Bronchial epithelial cell (primary cell): ENCODE measurements around the gene ZNF610. TPM values are rescaled to one million over a fixed set of nuclear protein-coding genes. Genes with fewer than 3 reads are reported as not detected.
A peak's percentile ranks its signal among the peaks of the same experiment; 100 is the strongest.

ENCODE experiments used
- DNase-seq: peaks from one replicate; pipeline ENCODE4 v3.0.0-alpha.2; 2010; ENCODE audit warnings: low read depth
- FAIRE-seq: peaks from 2 replicates; lab custom pipeline; 2011; peaks lifted over from hg19 to GRCh38; lab: Jason Lieb, UNC
- H3K27me3 ChIP-seq: 2 replicates; pipeline ENCODE4 v1.5.1; 2011; ENCODE audit warnings: low read length; ENCODE audit not compliant: control insufficient read depth, insufficient read depth
- H3K36me3 ChIP-seq: 2 replicates; pipeline ENCODE4 v1.5.1; 2011; ENCODE audit warnings: low read length; ENCODE audit not compliant: control insufficient read depth, insufficient read depth
- H3K4me3 ChIP-seq: 2 replicates; pipeline ENCODE4 v1.5.1; 2011; ENCODE audit warnings: mild to moderate bottlenecking, low read depth, low read length, control low read depth
- CTCF ChIP-seq: IDR thresholded peaks from 2 replicates; pipeline ENCODE4 v1.5.1; 2011; ENCODE audit warnings: mild to moderate bottlenecking, moderate library complexity, low read length, control low read depth, inconsistent platforms; ENCODE audit not compliant: insufficient read depth, severe bottlenecking
- total RNA-seq: library from RNA; depleted of rRNA; stranded (reverse); fragments of >200 nt; gene quantifications from 2 replicates; pipeline ENCODE4 v1.2.1, GENCODE V29; 2014

The ZNF610 gene
- total RNA-seq, 1 donor from 2014 or later, result 1.3 TPM

- DNase-seq (peak; percentile 55), FAIRE-seq (no peak)
- TF ChIP-seq CTCF, result peak; percentile 21
- peaks cover 7% of the 10 kb centered on the region for H3K36me3 ChIP-seq
- no peaks in the 10 kb centered on the region for H3K27me3 ChIP-seq
- H3K4me3 ChIP-seq, result peak within 1 kb of the TSS; percentile 81
These were observed 39.1 kb upstream of the ZNF610 start, which contains the start of gene ZNF480 for GRCh38 chr19:52296773-52297600. ZNF480 (plus strand) TSS chr19:52297169; CDS start chr19:52300413, 3,244 bp downstream.

- no peak for DNase-seq
- Histone ChIP-seq H3K36me3 (peaks cover 7% of the 10 kb centered on the region), H3K4me3 (peak overlapping the region; percentile 81), H3K27me3 (no peaks in the 10 kb centered on the region)
- FAIRE-seq, result no peak
- no peak for TF ChIP-seq CTCF
These were observed 38.3 kb upstream of the ZNF610 start for GRCh38 chr19:52297601-52298364.

GRCh38 chr19:52307275-52307674, 28.8 kb upstream of the ZNF610 start:
- Histone ChIP-seq H3K36me3 (peaks cover 7% of the 10 kb centered on the region), H3K4me3 (no peak overlapping the region), H3K27me3 (no peaks in the 10 kb centered on the region)
- TF ChIP-seq CTCF, result no peak
- FAIRE-seq (no peak), DNase-seq (no peak)

GRCh38 chr19:52322429-52322828, 13.6 kb upstream of the ZNF610 start:
- Histone ChIP-seq H3K36me3 (peaks cover 1% of the 10 kb centered on the region), H3K27me3 (no peaks in the 10 kb centered on the region), H3K4me3 (no peak overlapping the region)
- no peak for TF ChIP-seq CTCF
- DNase-seq, result no peak
- no peak for FAIRE-seq

GRCh38 chr19:52331757-52332156, 4.3 kb upstream of the ZNF610 start:
- H3K36me3 ChIP-seq, result no peaks in the 10 kb centered on the region
- TF ChIP-seq CTCF, result no peak
- H3K27me3 ChIP-seq, result no peaks in the 10 kb centered on the region
- FAIRE-seq (no peak), DNase-seq (no peak)
- no peak overlapping the region for H3K4me3 ChIP-seq
